T-cell (primary cell): ENCODE measurements around the gene MBD5. TPM values are rescaled to one million over a fixed set of nuclear protein-coding genes. Genes with fewer than 3 reads are reported as not detected.

Source experiments
- ATAC-seq, 4 experiments: fragments of 200-7000 bp in 3 of 4; fragments of 150-1000 bp in 1 of 4; cut with Tn5 transposase; replicated peaks in 1 of 4; 1 replicate in 3 of 4; 2 replicates in 1 of 4; pipeline ENCODE4 v1.10.0; 2021; ENCODE audit warnings: moderate library complexity in 3 of 4, mild to moderate bottlenecking in 2 of 4, moderate number of reproducible peaks in 1 of 4
- CTCF ChIA-PET, 2 donors: fragments of 300-600 bp; sonication (Branson Sonifier 250); formaldehyde crosslinking; loops; one replicate each; lab custom pipeline; 2022; ENCODE audit warnings: antibody characterized with exemption in 2 of 2; lab: Charles Lee
- POLR2A ChIA-PET, 2 donors: fragments of 300-600 bp; sonication (Branson Sonifier 250); formaldehyde crosslinking; loops; one replicate each; lab custom pipeline; 2022; ENCODE audit warnings: antibody characterized with exemption in 2 of 2; lab: Charles Lee
- DNase-seq, 35 experiments: peaks; one replicate each; pipeline versions ENCODE4 v3.0.0 to v3.0.0-alpha.2; 2013 to 2023
- H3K27ac ChIP-seq: one replicate; pipeline ENCODE4 v1.5.1; 2013; ENCODE audit warnings: low read length
- H3K27me3 ChIP-seq, 2 experiments: replicated peaks in 1 of 2; 1 replicate in 1 of 2; 2 replicates in 1 of 2; pipeline versions ENCODE4 v1.6.1 to v1.7.0; 2013; ENCODE audit warnings: low read length in 1 of 2, mixed read lengths in 1 of 2; ENCODE audit not compliant: control insufficient read depth in 2 of 2, insufficient read depth in 2 of 2; ENCODE audit errors: extremely low read depth in 1 of 2
- H3K36me3 ChIP-seq, 2 donors: 1 replicate in 1 of 2; 2 replicates in 1 of 2; pipeline versions ENCODE4 v1.6.1 to v1.7.0; 2013; ENCODE audit warnings: low read length in 1 of 2; ENCODE audit not compliant: control insufficient read depth in 2 of 2, insufficient read depth in 1 of 2; ENCODE audit errors: extremely low read depth in 1 of 2
- H3K4me1 ChIP-seq, 2 experiments: 1 replicate in 1 of 2; 2 replicates in 1 of 2; pipeline versions ENCODE4 v1.6.1 to v1.7.0; 2013; ENCODE audit warnings: low read length in 2 of 2, mixed read lengths in 1 of 2; ENCODE audit not compliant: insufficient read depth in 2 of 2, control insufficient read depth in 1 of 2; ENCODE audit errors: extremely low read depth in 1 of 2
- H3K4me3 ChIP-seq, 2 donors: 1 replicate in 1 of 2; 2 replicates in 1 of 2; pipeline versions ENCODE4 v1.5.1 to v1.7.0; 2013; ENCODE audit warnings: mild to moderate bottlenecking in 2 of 2, low read length in 1 of 2, moderate library complexity in 1 of 2; ENCODE audit not compliant: control insufficient read depth in 1 of 2; ENCODE audit errors: extremely low read depth in 1 of 2
- H3K9me3 ChIP-seq: 2 replicates; pipeline ENCODE4 v1.7.0; 2013
- H3K27ac Mint-ChIP-seq, 2 donors: one replicate each; pipeline ENCODE4 v1.8.0; 2020 to 2021; ENCODE audit warnings: mild to moderate bottlenecking in 2 of 2, mixed read lengths in 2 of 2
- H3K27me3 Mint-ChIP-seq, 2 donors: one replicate each; pipeline ENCODE4 v1.8.0; 2021 to 2022; ENCODE audit warnings: mixed read lengths in 2 of 2
- H3K36me3 Mint-ChIP-seq: one replicate; pipeline ENCODE4 v1.8.0; 2021; ENCODE audit warnings: mixed read lengths
- H3K4me1 Mint-ChIP-seq, 3 donors: one replicate each; pipeline ENCODE4 v1.8.0; 2020 to 2022; ENCODE audit warnings: mixed read lengths in 3 of 3, mild to moderate bottlenecking in 1 of 3
- H3K4me3 Mint-ChIP-seq, 3 donors: one replicate each; pipeline ENCODE4 v1.8.0; 2020 to 2022; ENCODE audit warnings: mild to moderate bottlenecking in 3 of 3, mixed read lengths in 3 of 3, moderate library complexity in 3 of 3
- H3K9me3 Mint-ChIP-seq, 3 donors: one replicate each; pipeline ENCODE4 v1.8.0; 2020 to 2022; ENCODE audit warnings: mixed read lengths in 3 of 3
- WGBS: methylation state at CpG from one replicate; pipeline ENCODE4 v1.1.5; 2013; ENCODE audit warnings: missing lambda C conversion rate; ENCODE audit not compliant: insufficient coverage; 5-methylcytosine and 5-hydroxymethylcytosine counted together
- total RNA-seq, 35 experiments: library from RNA in 6 of 35; stranded (reverse) in 6 of 35; fragments of 120-200 nt in 1 of 35; gene quantifications; one replicate each; pipeline versions ENCODE4 v1.2.1 to v1.2.4 and lab custom pipeline; 2013 to 2026

Gene MBD5
- total RNA-seq, 5 donors from 2014 or later (not counting 1 experiment from before 2014, with no cell fraction given): 34.6 to 81.9 (median 45.6) TPM

DNA sequence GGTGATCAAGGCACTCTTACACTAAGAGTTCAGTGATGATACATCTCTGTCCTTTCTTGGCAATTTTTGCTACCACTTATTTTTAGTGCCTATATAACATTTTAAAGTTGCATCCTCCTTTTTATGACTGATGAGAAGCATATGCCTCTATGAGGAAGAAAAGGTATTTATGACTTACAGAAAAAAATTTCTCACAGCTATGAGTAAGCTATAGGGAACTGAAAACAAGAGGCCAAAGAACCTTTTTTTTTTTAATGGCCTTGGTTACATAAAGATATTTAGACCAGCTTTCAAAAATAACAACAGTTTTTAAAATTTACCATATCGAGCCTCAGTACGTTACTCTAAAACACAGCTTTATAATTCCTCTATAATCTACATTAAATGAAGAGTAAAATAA, 21.3 kb downstream of the MBD5 start:
- H3K27ac ChIP-seq: no peak overlapping the region
- no peak overlapping the region for H3K4me3 Mint-ChIP-seq
- no CpG with 5 or more reads among the region's 2 CpGs for WGBS

DNA sequence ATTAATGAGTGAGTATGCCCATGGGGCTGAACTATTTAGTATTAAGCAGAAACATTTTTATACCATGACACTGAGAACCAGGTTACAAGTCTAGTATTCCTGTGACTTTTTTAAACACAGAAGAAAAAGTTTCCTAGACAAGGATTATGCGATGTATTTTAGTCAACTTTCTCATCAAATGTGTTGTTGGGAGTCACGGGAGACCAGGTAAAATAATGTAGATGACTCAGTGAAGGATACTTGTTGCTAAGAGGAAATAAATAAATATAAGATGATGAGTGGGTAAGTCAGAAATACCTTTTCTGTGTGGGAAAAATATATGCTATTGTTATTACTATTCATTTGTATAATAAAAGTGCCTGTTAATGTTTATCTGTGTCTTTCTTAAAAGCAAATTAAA, 23.4 kb downstream of the MBD5 start:
- no peak overlapping the region for H3K27ac ChIP-seq
- H3K36me3 ChIP-seq: peaks cover 0 to 4% of the 10 kb centered on the region in 2 donors
- no peak for DNase-seq
- Mint-ChIP-seq H3K27ac (no peak overlapping the region), H3K27me3 (no peaks in the 10 kb centered on the region), H3K4me3 (no peak overlapping the region), H3K36me3 (peaks cover 10% of the 10 kb centered on the region), H3K9me3 (no peaks in the 10 kb centered on the region), H3K4me1 (peaks cover 27 to 35% (median 29%) of the 10 kb centered on the region in 3 donors)
- POLR2A ChIA-PET: no interaction called here
- no CpG with 5 or more reads among the region's 2 CpGs for WGBS
- no peak overlapping the region for H3K4me3 ChIP-seq
- H3K27me3 ChIP-seq: no peaks in the 10 kb centered on the region
- CTCF ChIA-PET: interaction anchor here in 1 of 2 donors (0.5 kb wide), 1 partner anchor 361 kb away, joined by 4 read pairs; no protein-coding TSS in a partner anchor
- H3K9me3 ChIP-seq: no peaks in the 10 kb centered on the region
- ATAC-seq: no peak
- H3K4me1 ChIP-seq: peaks cover 0 to 6% of the 10 kb centered on the region in 2 experiments

More for the DNA sequence above, 21.3 kb downstream of the MBD5 start:
- H3K27me3 Mint-ChIP-seq: no peaks in the 10 kb centered on the region
- no peaks in the 10 kb centered on the region for H3K27me3 ChIP-seq
- CTCF ChIA-PET: interaction anchor here in 1 of 2 donors (1.3 kb wide), 1 partner anchor 13 kb away, joined by 4 read pairs; no protein-coding TSS in a partner anchor
- H3K36me3 ChIP-seq: peaks cover 0 to 4% of the 10 kb centered on the region in 2 donors
- H3K4me1 ChIP-seq: peaks cover 0 to 8% of the 10 kb centered on the region in 2 experiments
- H3K9me3 Mint-ChIP-seq: no peaks in the 10 kb centered on the region
- H3K4me1 Mint-ChIP-seq: peaks cover 11 to 17% (median 14%) of the 10 kb centered on the region in 3 donors
- DNase-seq: no peak
- H3K4me3 ChIP-seq: no peak overlapping the region
- H3K27ac Mint-ChIP-seq: no peak overlapping the region
- POLR2A ChIA-PET: interaction anchor here in 1 of 2 donors (0.6 kb wide), 2 partner anchors 14 to 16 kb away, joined by 3 to 4 read pairs; no protein-coding TSS in a partner anchor
- peaks cover 10% of the 10 kb centered on the region for H3K36me3 Mint-ChIP-seq
- no peak for ATAC-seq
- no peaks in the 10 kb centered on the region for H3K9me3 ChIP-seq

DNA sequence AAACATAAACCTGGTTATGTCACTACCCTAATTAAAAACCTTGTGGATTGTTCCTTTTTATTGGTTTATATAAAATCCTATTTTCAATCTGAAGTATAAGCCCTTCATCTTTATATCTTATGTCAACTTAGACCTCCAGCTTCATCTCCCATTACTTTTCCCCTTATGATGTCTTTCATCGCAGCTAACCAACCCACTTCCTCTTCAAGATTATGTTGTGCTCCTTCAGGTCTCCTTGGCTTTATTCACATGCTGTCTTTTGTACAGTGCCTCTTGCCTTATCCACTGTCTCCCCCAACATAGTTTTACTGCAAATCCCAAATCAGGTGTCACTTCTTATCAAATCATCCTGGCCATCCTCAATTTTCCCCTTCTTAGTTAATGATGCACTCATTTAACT, 25.9 kb downstream of the MBD5 start:
- H3K9me3 Mint-ChIP-seq: no peaks in the 10 kb centered on the region
- H3K27ac ChIP-seq: no peak overlapping the region
- ATAC-seq: peak in 2 of 4 experiments; percentile 56 to 57

DNA sequence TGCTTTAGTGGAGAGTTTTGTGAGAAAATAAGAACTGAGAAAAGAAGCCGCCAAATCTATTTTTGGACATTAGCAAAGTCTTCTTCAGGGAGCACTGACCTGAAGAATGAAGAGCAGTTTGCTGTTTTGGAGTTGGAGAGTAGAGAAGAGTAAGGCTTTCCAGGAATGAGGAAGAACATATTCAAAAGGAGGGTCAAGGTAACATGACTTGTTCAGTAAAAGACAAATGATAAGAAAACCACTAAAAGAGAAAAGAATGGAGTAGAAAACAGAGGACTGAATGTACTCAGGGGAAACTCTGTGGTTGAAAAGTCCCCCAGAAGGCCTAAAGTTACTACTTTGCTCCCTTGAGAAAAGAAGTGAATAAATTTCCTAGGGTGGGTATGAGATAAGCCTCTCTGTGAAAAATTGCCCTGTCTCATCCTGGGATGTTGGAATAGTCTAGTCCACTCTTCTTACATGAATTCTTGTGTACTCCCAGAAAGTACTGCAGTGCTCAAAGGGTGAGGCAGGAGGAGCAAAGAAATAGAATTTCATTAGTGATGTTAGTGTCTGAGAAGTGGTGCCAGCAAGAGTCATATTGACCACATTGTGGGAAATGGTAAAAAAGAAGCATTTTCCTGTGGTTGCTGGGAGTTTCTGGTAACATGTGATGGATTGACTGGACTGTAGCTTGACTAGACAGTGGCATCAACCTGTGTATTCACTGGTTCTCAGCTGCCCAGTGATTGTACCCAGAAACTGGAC, 27.8 kb downstream of the MBD5 start:
- ATAC-seq (no peak), DNase-seq (no peak)
- Mint-ChIP-seq H3K4me3 (no peak overlapping the region), H3K9me3 (peaks cover 0 to 7% (median 3%) of the 10 kb centered on the region in 3 donors), H3K36me3 (peaks cover 13% of the 10 kb centered on the region), H3K27ac (no peak overlapping the region), H3K27me3 (no peaks in the 10 kb centered on the region), H3K4me1 (peaks cover 41 to 61% (median 42%) of the 10 kb centered on the region in 3 donors)
- Histone ChIP-seq H3K4me1 (peaks cover 0 to 6% of the 10 kb centered on the region in 2 experiments), H3K27me3 (no peaks in the 10 kb centered on the region), H3K9me3 (no peaks in the 10 kb centered on the region), H3K4me3 (no peak overlapping the region), H3K36me3 (no peaks in the 10 kb centered on the region), H3K27ac (no peak overlapping the region)
- ChIA-PET POLR2A (interaction anchor here in 1 of 2 donors (0.6 kb wide), 1 partner anchor 460 kb away, joined by 3 read pairs; no protein-coding TSS in a partner anchor), CTCF (no interaction called here)
- 100% methylated on average over 1 of the region's 1 CpG for WGBS

More for the DNA sequence above, 25.9 kb downstream of the MBD5 start:
- Mint-ChIP-seq H3K27me3 (no peaks in the 10 kb centered on the region), H3K27ac (peak overlapping the region; percentile 0 to 13), H3K4me3 (no peak overlapping the region), H3K4me1 (peaks cover 37 to 54% (median 40%) of the 10 kb centered on the region in 3 donors), H3K36me3 (peaks cover 3% of the 10 kb centered on the region)
- Histone ChIP-seq H3K4me1 (peaks cover 0 to 6% of the 10 kb centered on the region in 2 experiments), H3K36me3 (no peaks in the 10 kb centered on the region), H3K9me3 (no peaks in the 10 kb centered on the region), H3K27me3 (no peaks in the 10 kb centered on the region), H3K4me3 (no peak overlapping the region)
- POLR2A ChIA-PET: no interaction called here
- DNase-seq: peak in 1 of 35 experiments; percentile 9
- 38% methylated on average over 1 of the region's 1 CpG for WGBS
- CTCF ChIA-PET: no interaction called here

DNA sequence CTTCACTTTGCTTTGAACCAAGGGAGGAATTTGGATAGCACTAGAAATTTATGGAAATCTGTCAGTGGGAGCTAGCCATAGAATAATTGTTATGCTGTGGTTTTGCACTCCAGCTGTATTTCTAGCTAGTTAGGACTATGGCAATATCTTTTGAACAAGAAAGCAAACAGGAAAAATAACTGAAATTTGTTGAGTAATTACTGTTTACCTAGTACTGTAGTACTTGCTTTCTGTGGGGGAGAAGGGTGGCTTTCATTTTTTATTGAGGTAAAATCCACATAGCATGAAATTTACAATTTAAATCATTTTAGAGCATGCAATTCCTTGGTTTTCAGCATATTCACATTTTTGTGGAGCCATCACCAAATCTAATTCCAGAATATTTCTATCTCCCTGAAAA, 28.4 kb downstream of the MBD5 start:
- no peak overlapping the region for H3K27ac Mint-ChIP-seq
- H3K9me3 Mint-ChIP-seq: peaks cover 0 to 7% (median 3%) of the 10 kb centered on the region in 3 donors
- H3K4me3 Mint-ChIP-seq: no peak overlapping the region
- H3K4me1 ChIP-seq: peaks cover 0 to 6% of the 10 kb centered on the region in 2 experiments
- no peak overlapping the region for H3K27ac ChIP-seq
- H3K4me1 Mint-ChIP-seq: peaks cover 41 to 61% (median 42%) of the 10 kb centered on the region in 3 donors
- H3K4me3 ChIP-seq: no peak overlapping the region
- no peaks in the 10 kb centered on the region for H3K36me3 ChIP-seq
- no peaks in the 10 kb centered on the region for H3K27me3 ChIP-seq
- CTCF ChIA-PET: no interaction called here
- H3K27me3 Mint-ChIP-seq: no peaks in the 10 kb centered on the region
- POLR2A ChIA-PET: interaction anchor here in 1 of 2 donors (0.6 kb wide), 1 partner anchor 460 kb away, joined by 3 read pairs; no protein-coding TSS in a partner anchor
- ATAC-seq: no peak
- H3K9me3 ChIP-seq: no peaks in the 10 kb centered on the region
- peaks cover 13% of the 10 kb centered on the region for H3K36me3 Mint-ChIP-seq
- no peak for DNase-seq

DNA sequence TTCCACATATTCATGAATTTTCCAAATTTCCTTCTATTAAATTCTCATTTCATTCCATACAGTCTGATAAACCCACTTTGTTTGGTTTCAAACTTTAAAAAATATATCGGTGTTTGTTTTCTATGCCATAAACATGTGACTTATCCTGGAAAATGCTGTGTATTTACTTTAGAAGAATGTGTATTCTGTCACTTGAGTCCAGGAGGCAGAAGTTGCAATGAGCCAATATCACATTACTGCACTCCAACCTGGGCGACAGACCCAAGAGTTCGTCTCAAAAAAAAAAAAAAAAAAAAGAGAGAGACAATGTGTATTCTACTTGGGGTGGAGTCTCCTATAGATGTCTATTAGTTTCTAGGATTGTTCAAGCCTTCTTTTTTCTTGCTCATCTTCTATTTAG, 31.8 kb downstream of the MBD5 start:
- no CpG with 5 or more reads among the region's 3 CpGs for WGBS
- peaks cover 0 to 7% (median 3%) of the 10 kb centered on the region in 3 donors for H3K9me3 Mint-ChIP-seq
- H3K4me1 ChIP-seq: peaks cover 0 to 2% of the 10 kb centered on the region in 2 experiments
- no peaks in the 10 kb centered on the region for H3K27me3 Mint-ChIP-seq
- H3K36me3 Mint-ChIP-seq: peaks cover 16% of the 10 kb centered on the region
- H3K4me1 Mint-ChIP-seq: peaks cover 27 to 46% (median 31%) of the 10 kb centered on the region in 3 donors
- H3K4me3 Mint-ChIP-seq: no peak overlapping the region
- no peaks in the 10 kb centered on the region for H3K9me3 ChIP-seq
- H3K27ac ChIP-seq: no peak overlapping the region
- POLR2A ChIA-PET: no interaction called here
- peaks cover 0 to 2% of the 10 kb centered on the region in 2 donors for H3K36me3 ChIP-seq
- no peak overlapping the region for H3K27ac Mint-ChIP-seq
- CTCF ChIA-PET: interaction anchor here in 1 of 2 donors (0.6 kb wide), 1 partner anchor 687 kb away, joined by 4 read pairs; no protein-coding TSS in a partner anchor
- no peak overlapping the region for H3K4me3 ChIP-seq
- no peak for DNase-seq
- H3K27me3 ChIP-seq: no peaks in the 10 kb centered on the region
- no peak for ATAC-seq
